Measurements from ENCODE around the gene MOBP.
"Not testable (repeated sequence)": the region's sequence is repeated elsewhere in the genome, so short reads cannot be mapped to it uniquely, and the experiment has no call there.

The MOBP gene

GRCh38 chr3:39448506-39449233 is 18.8 kb upstream of the MOBP start:
- TF ChIP-seq, protein P1, sequence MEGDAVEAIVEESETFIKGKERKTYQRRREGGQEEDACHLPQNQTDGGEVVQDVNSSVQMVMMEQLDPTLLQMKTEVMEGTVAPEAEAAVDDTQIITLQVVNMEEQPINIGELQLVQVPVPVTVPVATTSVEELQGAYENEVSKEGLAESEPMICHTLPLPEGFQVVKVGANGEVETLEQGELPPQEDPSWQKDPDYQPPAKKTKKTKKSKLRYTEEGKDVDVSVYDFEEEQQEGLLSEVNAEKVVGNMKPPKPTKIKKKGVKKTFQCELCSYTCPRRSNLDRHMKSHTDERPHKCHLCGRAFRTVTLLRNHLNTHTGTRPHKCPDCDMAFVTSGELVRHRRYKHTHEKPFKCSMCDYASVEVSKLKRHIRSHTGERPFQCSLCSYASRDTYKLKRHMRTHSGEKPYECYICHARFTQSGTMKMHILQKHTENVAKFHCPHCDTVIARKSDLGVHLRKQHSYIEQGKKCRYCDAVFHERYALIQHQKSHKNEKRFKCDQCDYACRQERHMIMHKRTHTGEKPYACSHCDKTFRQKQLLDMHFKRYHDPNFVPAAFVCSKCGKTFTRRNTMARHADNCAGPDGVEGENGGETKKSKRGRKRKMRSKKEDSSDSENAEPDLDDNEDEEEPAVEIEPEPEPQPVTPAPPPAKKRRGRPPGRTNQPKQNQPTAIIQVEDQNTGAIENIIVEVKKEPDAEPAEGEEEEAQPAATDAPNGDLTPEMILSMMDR (IDR thresholded peaks at IDR 0.05; ENCODE audit: low read depth, low read length, poor library complexity, severe bottlenecking): no peak
- no peak for TF ChIP-seq EZH2phosphoT487 (IDR thresholded peaks at IDR 0.05; ENCODE audit: borderline replicate concordance, low read length)
- H3F3A ChIP-seq (ENCODE audit: control insufficient read depth, insufficient read depth): no peaks in the 10 kb centered on the region
- peaks cover 4% of the 10 kb centered on the region; the same call in 1 of the 2 replicates for H3K27me3 ChIP-seq (ENCODE audit: control insufficient read depth, low read length)

GRCh38 chr3:39449796-39450195 is 17.7 kb upstream of the MOBP start:
- Histone ChIP-seq H3F3A (ENCODE audit: control insufficient read depth, insufficient read depth) (no peaks in the 10 kb centered on the region), H3K4me3 (ENCODE audit: low read length) (no peak overlapping the region), H3K4me1 (ENCODE audit: control insufficient read depth, low read length) (no peaks in the 10 kb centered on the region), H3K9me3 (ENCODE audit: control insufficient read depth, insufficient read depth, low read length) (no peaks in the 10 kb centered on the region), H3K4me2 (ENCODE audit: low read length) (no peak overlapping the region), H3K79me2 (ENCODE audit: control insufficient read depth, low read length) (no peaks in the 10 kb centered on the region), H3K27ac (ENCODE audit: low read depth, low read length) (no peak overlapping the region), H3K27me3 (ENCODE audit: control insufficient read depth, low read length) (peaks cover 4% of the 10 kb centered on the region; the same call in 1 of the 2 replicates), H3K9me2 (replicated peaks; ENCODE audit: control insufficient read depth, low read length) (no peaks in the 10 kb centered on the region), H4K20me1 (ENCODE audit: control insufficient read depth, insufficient read depth, low read depth, low read length) (no peaks in the 10 kb centered on the region), H3K36me3 (ENCODE audit: control insufficient read depth, low read length) (no peaks in the 10 kb centered on the region)
- TF ChIP-seq, protein P1 (IDR thresholded peaks at IDR 0.05; ENCODE audit: low read depth, low read length, poor library complexity, severe bottlenecking): no peak
- TF ChIP-seq EZH2phosphoT487 (IDR thresholded peaks at IDR 0.05; ENCODE audit: borderline replicate concordance, low read length): no peak

More at GRCh38 chr3:39448506-39449233, 18.8 kb upstream of the MOBP start:
- Histone ChIP-seq H3K36me3 (ENCODE audit: control insufficient read depth, low read length) (no peaks in the 10 kb centered on the region), H4K20me1 (ENCODE audit: control insufficient read depth, insufficient read depth, low read depth, low read length) (no peaks in the 10 kb centered on the region), H3K4me1 (ENCODE audit: control insufficient read depth, low read length) (no peaks in the 10 kb centered on the region), H3K4me3 (ENCODE audit: low read length) (no peak overlapping the region), H3K79me2 (ENCODE audit: control insufficient read depth, low read length) (no peaks in the 10 kb centered on the region), H3K9me3 (ENCODE audit: control insufficient read depth, insufficient read depth, low read length) (no peaks in the 10 kb centered on the region), H3K9me2 (replicated peaks; ENCODE audit: control insufficient read depth, low read length) (no peaks in the 10 kb centered on the region), H3K27ac (ENCODE audit: low read depth, low read length) (no peak overlapping the region), H3K4me2 (ENCODE audit: low read length) (no peak overlapping the region)

DNA sequence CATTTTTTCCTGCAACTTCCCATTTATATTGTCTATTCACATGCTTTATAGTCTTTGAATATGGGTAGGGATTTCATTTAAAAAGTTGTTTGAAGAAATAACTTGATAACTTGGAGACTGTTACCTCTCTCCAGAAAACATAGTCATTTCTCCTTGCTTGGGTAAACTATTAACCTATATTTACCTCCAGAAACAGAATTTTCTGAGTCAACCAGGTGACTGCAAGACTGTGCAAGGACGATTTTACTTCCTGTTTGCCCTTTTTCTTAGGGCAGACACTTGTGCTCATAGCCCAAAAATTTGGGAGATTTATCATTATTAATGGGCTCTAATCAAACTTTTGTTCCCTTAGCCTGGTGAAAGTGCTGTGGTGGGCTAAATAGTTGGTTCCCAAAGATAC is 14.3 kb upstream of the MOBP start:
- TF ChIP-seq EZH2phosphoT487 (IDR thresholded peaks at IDR 0.05; ENCODE audit: borderline replicate concordance, low read length): no peak
- TF ChIP-seq, protein P1 (IDR thresholded peaks at IDR 0.05; ENCODE audit: low read depth, low read length, poor library complexity, severe bottlenecking): no peak
- Histone ChIP-seq H4K20me1 (ENCODE audit: control insufficient read depth, insufficient read depth, low read depth, low read length) (no peaks in the 10 kb centered on the region), H3K4me2 (ENCODE audit: low read length) (no peak overlapping the region), H3F3A (ENCODE audit: control insufficient read depth, insufficient read depth) (no peaks in the 10 kb centered on the region), H3K9me3 (ENCODE audit: control insufficient read depth, insufficient read depth, low read length) (no peaks in the 10 kb centered on the region), H3K4me3 (ENCODE audit: low read length) (no peak overlapping the region), H3K36me3 (ENCODE audit: control insufficient read depth, low read length) (no peaks in the 10 kb centered on the region), H3K9me2 (replicated peaks; ENCODE audit: control insufficient read depth, low read length) (no peaks in the 10 kb centered on the region), H3K79me2 (ENCODE audit: control insufficient read depth, low read length) (no peaks in the 10 kb centered on the region), H3K27me3 (ENCODE audit: control insufficient read depth, low read length) (no peaks in the 10 kb centered on the region; the same call in 1 of the 2 replicates), H3K27ac (ENCODE audit: low read depth, low read length) (no peak overlapping the region), H3K4me1 (ENCODE audit: control insufficient read depth, low read length) (no peaks in the 10 kb centered on the region)

DNA sequence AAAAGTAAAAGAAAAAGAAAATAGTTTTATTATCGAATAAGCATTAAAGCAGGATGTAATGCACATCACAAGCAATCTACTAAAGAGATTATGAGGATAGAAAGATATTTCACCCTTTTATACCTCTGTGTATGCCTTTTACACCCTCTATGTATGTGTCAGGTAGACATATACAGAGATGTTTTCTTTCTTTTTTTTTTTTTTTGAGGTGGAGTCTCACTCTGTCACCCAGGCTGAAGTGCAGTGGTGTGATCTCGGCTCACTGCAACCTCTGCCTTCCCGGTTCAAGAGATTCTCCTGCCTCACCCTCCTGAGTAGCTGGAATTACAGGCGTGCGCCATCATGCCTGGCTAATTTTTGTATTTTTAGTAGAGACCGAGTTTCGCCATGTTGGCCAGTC is 13.6 kb upstream of the MOBP start:
- H3K79me2 ChIP-seq (ENCODE audit: control insufficient read depth, low read length); H3K27ac ChIP-seq (ENCODE audit: low read depth, low read length); H3K4me1 ChIP-seq (ENCODE audit: control insufficient read depth, low read length); H4K20me1 ChIP-seq (ENCODE audit: control insufficient read depth, insufficient read depth, low read depth, low read length); H3K36me3 ChIP-seq (ENCODE audit: control insufficient read depth, low read length); H3K4me3 ChIP-seq (ENCODE audit: low read length); H3K4me2 ChIP-seq (ENCODE audit: low read length); H3K9me3 ChIP-seq (ENCODE audit: control insufficient read depth, insufficient read depth, low read length); H3K9me2 ChIP-seq (replicated peaks; ENCODE audit: control insufficient read depth, low read length); H3F3A ChIP-seq (ENCODE audit: control insufficient read depth, insufficient read depth); H3K27me3 ChIP-seq (ENCODE audit: control insufficient read depth, low read length): not testable (repeated sequence)
